ENCODE data around the gene PACS2.

DNA sequence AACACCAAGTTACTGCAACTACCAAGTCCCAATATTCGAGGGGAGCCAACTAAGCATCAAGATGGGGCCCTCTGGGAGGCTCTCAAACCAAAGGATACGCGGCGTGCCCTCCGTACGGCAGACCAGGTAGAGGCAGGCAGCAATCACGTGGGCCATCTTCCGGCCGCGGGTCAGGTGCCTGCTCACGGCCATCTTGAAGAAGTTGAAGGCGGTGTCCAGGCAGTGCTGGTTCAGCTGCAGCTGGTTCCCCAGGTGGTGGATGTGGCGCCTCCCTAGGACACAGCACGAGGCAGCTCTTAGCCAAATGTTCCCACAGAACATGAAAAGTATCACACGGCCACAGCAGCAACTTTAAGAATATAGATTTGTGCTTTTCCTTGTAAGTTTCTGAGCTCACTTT is 41.9 kb upstream of the PACS2 start:
- TF ChIP-seq CTCF (IDR thresholded peaks at IDR 0.05) = no peak
- TF ChIP-seq POLR2AphosphoS5 (IDR thresholded peaks at IDR 0.05) = no peak
